Esophagus squamous epithelium (tissue), 5 donors: ENCODE measurements around the gene RFTN2. TPM values are rescaled to one million over a fixed set of nuclear protein-coding genes. Genes with fewer than 3 reads are reported as not detected.
"Not testable (repeated sequence)": the region's sequence is repeated elsewhere in the genome, so short reads cannot be mapped to it uniquely, and the experiment has no call there.

ENCODE experiments used
- DNase-seq: peaks from one replicate; lab custom pipeline; 2025; lab: John Stamatoyannopoulos, UW
- H3K27ac ChIP-seq, 4 donors: fragments of 200-600 bp; sonication (generic); one replicate each; pipeline ENCODE4 v1.5.1; 2016 to 2019; ENCODE audit warnings: mild to moderate bottlenecking in 1 of 4
- H3K27me3 ChIP-seq, 4 donors: fragments of 200-600 bp; sonication (generic); 1 replicate in 3 of 4; 2 replicates in 1 of 4; pipeline versions ENCODE4 v1.5.1 to v1.6.0; 2017 to 2021; ENCODE audit warnings: antibody characterized with exemption in 1 of 4
- H3K36me3 ChIP-seq, 3 donors: fragments of 200-600 bp; sonication (generic); one replicate each; pipeline ENCODE4 v1.5.1; 2016 to 2019
- H3K4me1 ChIP-seq, 3 donors: fragments of 200-600 bp; sonication (generic); one replicate each; pipeline ENCODE4 v1.5.1; 2017 to 2019
- H3K4me3 ChIP-seq, 4 donors: fragments of 200-600 bp; sonication (generic); 1 replicate in 3 of 4; 2 replicates in 1 of 4; pipeline ENCODE4 v1.5.1; 2016 to 2019; ENCODE audit warnings: mild to moderate bottlenecking in 2 of 4, moderate library complexity in 1 of 4
- H3K9me3 ChIP-seq, 3 donors: fragments of 200-600 bp; sonication (generic); one replicate each; pipeline ENCODE4 v1.5.1; 2016 to 2019
- CTCF ChIP-seq, 6 experiments: fragments of 450-650 bp in 4 of 6; fragments of 200-600 bp in 2 of 6; sonication (generic) in 2 of 6; IDR thresholded peaks; one replicate each; pipeline ENCODE4 v1.5.1; 2016 to 2019; ENCODE audit warnings: antibody characterized with exemption in 6 of 6, mild to moderate bottlenecking in 4 of 6, moderate library complexity in 4 of 6
- POLR2A ChIP-seq, 4 donors: fragments of 450-650 bp; IDR thresholded peaks; one replicate each; pipeline ENCODE4 v1.6.1; 2017; ENCODE audit warnings: antibody characterized with exemption in 4 of 4, mild to moderate bottlenecking in 4 of 4, moderate library complexity in 3 of 4
- WGBS, 2 donors: methylation state at CpG; one replicate each; pipeline ENCODE4 v1.1.5; 2018; 5-methylcytosine and 5-hydroxymethylcytosine counted together
- intact Hi-C: fragments of 100-400 bp; cut with DNase I; formaldehyde crosslinking; loops from one replicate; pipeline ENCODE4 v1.15.0; 2022
- total RNA-seq, 4 donors: library from RNA; depleted of rRNA; stranded (reverse); fragments of >200 nt; gene quantifications; one replicate each; pipeline ENCODE4 v1.1.0, GENCODE V29; 2016
- donor health status: DM: yes; HTN: yes; CAD: no.

The RFTN2 gene
- total RNA-seq, 4 donors from 2014 or later: 1.4 to 7.4 (median 2.7) TPM; not detected in 1

- DNase-seq, H3K27ac ChIP-seq, intact Hi-C loops, H3K4me3 ChIP-seq, H3K4me1 ChIP-seq, H3K9me3 ChIP-seq, H3K27me3 ChIP-seq, H3K36me3 ChIP-seq: not testable (repeated sequence)
- 95 to 97% methylated on average over 4 of the region's 6 CpGs for WGBS, 2 donors
Measured at GRCh38 chr2:197695206-197695605, 19.8 kb upstream of the RFTN2 start.

- Histone ChIP-seq H3K27me3 (no peaks in the 10 kb centered on the region), H3K36me3 (no peaks in the 10 kb centered on the region), H3K4me1 (no peaks in the 10 kb centered on the region), H3K9me3 (no peaks in the 10 kb centered on the region), H3K4me3 (no peak overlapping the region), H3K27ac (no peak overlapping the region)
- no peak for DNase-seq
- intact Hi-C loops: no loop called here
- TF ChIP-seq CTCF (IDR thresholded peaks at IDR 0.05) (no peak), POLR2A (IDR thresholded peaks at IDR 0.05) (no peak)
- 41 to 63% methylated on average over 2 of the region's 2 CpGs for WGBS, 2 donors
Measured at GRCh38 chr2:197677483-197677882, 2.1 kb upstream of the RFTN2 start.

DNA sequence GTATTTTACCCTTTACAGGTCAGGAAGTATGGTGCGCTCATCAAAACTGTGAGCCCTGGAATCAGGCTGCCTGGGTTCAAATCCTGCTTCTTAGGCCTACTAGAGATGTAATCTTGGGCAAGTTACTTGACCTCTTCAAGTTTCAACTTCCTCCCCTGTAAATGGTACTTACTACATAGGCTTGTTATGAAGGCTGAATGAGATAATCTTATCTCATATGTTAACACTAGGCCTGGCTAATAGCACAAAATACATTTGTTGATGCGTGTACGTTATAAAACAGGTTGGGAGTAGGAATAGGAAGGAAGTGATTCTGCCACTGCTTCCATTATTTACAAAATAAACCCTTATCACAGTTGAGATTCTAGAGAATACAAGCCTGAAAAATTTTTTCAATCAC is 1.7 kb upstream of the RFTN2 start:
- no peaks in the 10 kb centered on the region for H3K36me3 ChIP-seq
- intact Hi-C loops: no loop called here
- no peak overlapping the region for H3K4me3 ChIP-seq
- no peak for TF ChIP-seq CTCF (IDR thresholded peaks at IDR 0.05)
- WGBS, 2 donors: 84 to 89% methylated on average over 3 of the region's 3 CpGs
- no peak for DNase-seq
- H3K27me3 ChIP-seq: no peaks in the 10 kb centered on the region
- no peaks in the 10 kb centered on the region for H3K4me1 ChIP-seq
- H3K9me3 ChIP-seq: no peaks in the 10 kb centered on the region
- no peak overlapping the region for H3K27ac ChIP-seq

- Histone ChIP-seq H3K4me1 (no peaks in the 10 kb centered on the region), H3K27me3 (no peaks in the 10 kb centered on the region), H3K27ac (peak overlapping the region in 3 of 4 donors; percentile 59 to 77 (median 68)), H3K36me3 (no peaks in the 10 kb centered on the region), H3K4me3 (peak overlapping the region in 3 of 4 donors; percentile 37 to 58 (median 39)), H3K9me3 (no peaks in the 10 kb centered on the region)
- 42 to 45% methylated on average over 6 of the region's 6 CpGs for WGBS, 2 donors
- DNase-seq: no peak
- intact Hi-C loops: no loop called here
- TF ChIP-seq POLR2A (IDR thresholded peaks at IDR 0.05): no peak
- no peak for TF ChIP-seq CTCF (IDR thresholded peaks at IDR 0.05)
Measured at GRCh38 chr2:197675711-197676188, 363 bp upstream of the RFTN2 start.

DNA sequence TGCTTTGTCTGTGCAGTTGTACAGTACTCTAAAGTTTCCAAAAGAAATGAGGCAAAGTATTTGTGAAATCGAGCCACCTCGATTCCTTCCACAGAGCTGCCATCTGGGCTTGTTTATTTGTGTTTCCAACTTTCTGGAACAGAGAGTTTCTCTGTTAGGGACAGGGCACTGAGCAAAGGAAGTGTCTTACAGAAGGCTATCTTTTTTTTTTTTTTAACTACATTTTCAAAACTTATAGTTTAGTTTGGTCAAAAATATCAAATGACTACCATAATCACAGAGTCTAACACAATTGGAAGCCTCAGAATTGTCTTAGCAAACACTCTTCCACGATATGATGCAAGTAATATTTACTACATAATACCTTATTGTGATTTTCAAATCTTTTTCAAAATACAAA is 796 bp downstream of the RFTN2 start:
- H3K27me3 ChIP-seq: no peaks in the 10 kb centered on the region
- no peaks in the 10 kb centered on the region for H3K36me3 ChIP-seq
- WGBS, 2 donors: 12 to 35% methylated on average over 3 of the region's 3 CpGs
- H3K27ac ChIP-seq: peak overlapping the region in 2 of 4 donors; percentile 68 to 77
- TF ChIP-seq POLR2A (IDR thresholded peaks at IDR 0.05): no peak
- TF ChIP-seq CTCF (IDR thresholded peaks at IDR 0.05): no peak
- H3K4me3 ChIP-seq: peak overlapping the region in 3 of 4 donors; percentile 37 to 58 (median 39)
- no peak for DNase-seq
- H3K4me1 ChIP-seq: no peaks in the 10 kb centered on the region
- intact Hi-C loops: no loop called here
- no peaks in the 10 kb centered on the region for H3K9me3 ChIP-seq

GRCh38 chr2:197674060-197674459 is 1.3 kb downstream of the RFTN2 start:
- H3K4me1 ChIP-seq: no peaks in the 10 kb centered on the region
- intact Hi-C loops: no loop called here
- 33 to 42% methylated on average over 1 of the region's 1 CpG for WGBS, 2 donors
- H3K27ac ChIP-seq: no peak overlapping the region
- H3K36me3 ChIP-seq: no peaks in the 10 kb centered on the region
- H3K4me3 ChIP-seq: peak overlapping the region in 3 of 4 donors; percentile 37 to 58 (median 39)
- H3K27me3 ChIP-seq: no peaks in the 10 kb centered on the region
- TF ChIP-seq CTCF (IDR thresholded peaks at IDR 0.05) (no peak), POLR2A (IDR thresholded peaks at IDR 0.05) (no peak)
- DNase-seq: no peak
- H3K9me3 ChIP-seq: no peaks in the 10 kb centered on the region
